GF-D8 (cell line): ENCODE results near the gene SLC49A3.

Experiments used
- DNase-seq: peaks from one replicate; lab custom pipeline; 2025; lab: John Stamatoyannopoulos, UW

Gene SLC49A3

GRCh38 chr4:665381-665750 is 23.6 kb downstream of the SLC49A3 start:
- DNase-seq = no peak

- DNase-seq = no peak
Observed at GRCh38 chr4:664713-665231, 24.2 kb downstream of the SLC49A3 start.

GRCh38 chr4:663438-664428 is 25.2 kb downstream of the SLC49A3 start:
- DNase-seq = no peak

GRCh38 chr4:663046-663437 is 25.9 kb downstream of the SLC49A3 start:
- DNase-seq = no peak

GRCh38 chr4:661881-662761 is 26.8 kb downstream of the SLC49A3 start:
- DNase-seq = no peak

GRCh38 chr4:661231-661630 is 27.7 kb downstream of the SLC49A3 start:
- no peak for DNase-seq

- DNase-seq = no peak
Observed at GRCh38 chr4:660401-660800, 28.6 kb downstream of the SLC49A3 start.

- no peak for DNase-seq
Observed at GRCh38 chr4:659851-660250, 29.1 kb downstream of the SLC49A3 start.

GRCh38 chr4:658681-659667 is 30.0 kb downstream of the SLC49A3 start:
- no peak for DNase-seq

- no peak for DNase-seq
Observed at GRCh38 chr4:657834-658667, 30.9 kb downstream of the SLC49A3 start.

- no peak for DNase-seq
Observed at GRCh38 chr4:657338-657833, 31.6 kb downstream of the SLC49A3 start.

GRCh38 chr4:656436-657337 is 32.3 kb downstream of the SLC49A3 start:
- no peak for DNase-seq

- no peak for DNase-seq
Observed at GRCh38 chr4:655464-656151, 33.3 kb downstream of the SLC49A3 start.

- DNase-seq = no peak
Observed at GRCh38 chr4:654871-655463, 34.0 kb downstream of the SLC49A3 start.

GRCh38 chr4:654503-654845 is 34.5 kb downstream of the SLC49A3 start:
- no peak for DNase-seq

GRCh38 chr4:653831-654502 is 35.0 kb downstream of the SLC49A3 start:
- DNase-seq = no peak

GRCh38 chr4:653080-653821 is 35.7 kb downstream of the SLC49A3 start:
- no peak for DNase-seq
